GM12892 (cell line): ENCODE data around the gene WNT9B.

ENCODE experiments used
- POLR2A ChIP-seq: IDR thresholded peaks from 2 replicates; pipeline ENCODE4 v1.6.1; 2011; ENCODE audit warnings: low read depth, low read length, control low read depth
- POLR2AphosphoS5 ChIP-seq: IDR thresholded peaks from 2 replicates; pipeline ENCODE4 v1.6.1; 2011; ENCODE audit warnings: low read depth, low read length, control low read depth
- TAF1 ChIP-seq: IDR thresholded peaks from 2 replicates; pipeline ENCODE4 v1.6.1; 2011; ENCODE audit warnings: low read depth, mild to moderate bottlenecking, control low read depth, low read length, borderline replicate concordance

GRCh38 chr17:46813920-46814319 is 37.5 kb upstream of the WNT9B start:
- TF ChIP-seq POLR2A: no peak
- no peak for TF ChIP-seq TAF1
- TF ChIP-seq POLR2AphosphoS5: no peak
